CD4-positive, alpha-beta T cell treated with Interferon gamma for 1 hour (primary cell): ENCODE data around the gene GPRIN2.
A peak's percentile ranks its signal among the peaks of the same experiment; 100 is the strongest.
"Not testable (repeated sequence)": the region's sequence is repeated elsewhere in the genome, so short reads cannot be mapped to it uniquely, and the experiment has no call there.

Source experiments
- DNase-seq: peaks from one replicate; pipeline ENCODE4 v3.0.0-alpha.2; 2020

The GPRIN2 gene

GRCh38 chr10:46532256-46532655 lies 24.2 kb downstream of the GPRIN2 start:
- peak; percentile 0 for DNase-seq

GRCh38 chr10:46530249-46531186 lies 25.9 kb downstream of the GPRIN2 start:
- DNase-seq: peak; percentile 0

GRCh38 chr10:46529742-46530141 lies 26.7 kb downstream of the GPRIN2 start:
- DNase-seq: not testable (repeated sequence)

GRCh38 chr10:46528675-46529615 lies 27.5 kb downstream of the GPRIN2 start:
- peak; percentile 0 for DNase-seq

GRCh38 chr10:46528171-46528671 lies 28.2 kb downstream of the GPRIN2 start:
- peak; percentile 0 for DNase-seq

- peak; percentile 0 for DNase-seq
These were observed 29.1 kb downstream of the GPRIN2 start for GRCh38 chr10:46527241-46527811.

GRCh38 chr10:46526682-46527038 lies 29.8 kb downstream of the GPRIN2 start:
- DNase-seq: peak; percentile 0

GRCh38 chr10:46525824-46526681 lies 30.4 kb downstream of the GPRIN2 start:
- DNase-seq: peak; percentile 0

GRCh38 chr10:46525177-46525823 lies 31.2 kb downstream of the GPRIN2 start:
- no peak for DNase-seq

- peak; percentile 5 for DNase-seq
These were observed 31.8 kb downstream of the GPRIN2 start for GRCh38 chr10:46524472-46525176.

- no peak for DNase-seq
These were observed 32.4 kb downstream of the GPRIN2 start for GRCh38 chr10:46523962-46524471.

- DNase-seq: peak; percentile 0
These were observed 33.1 kb downstream of the GPRIN2 start for GRCh38 chr10:46523119-46523961.

GRCh38 chr10:46522295-46523118 lies 34.0 kb downstream of the GPRIN2 start:
- peak; percentile 0 for DNase-seq

- peak; percentile 0 for DNase-seq
These were observed 35.5 kb downstream of the GPRIN2 start for GRCh38 chr10:46520941-46521340.

GRCh38 chr10:46520381-46520780 lies 36.1 kb downstream of the GPRIN2 start:
- DNase-seq: peak; percentile 0

- DNase-seq: peak; percentile 0
These were observed 38.3 kb downstream of the GPRIN2 start for GRCh38 chr10:46518028-46518725.

GRCh38 chr10:46517541-46517940 lies 38.9 kb downstream of the GPRIN2 start:
- no peak for DNase-seq
